Activated CD4-positive, alpha-beta T cell treated with anti-CD3 and anti-CD28 coated beads, Interleukin-2, amount 50 U/mL, for 1 hour (primary cell): Measurements from ENCODE around the gene TFCP2L1.
"Not testable (repeated sequence)": the region's sequence is repeated elsewhere in the genome, so short reads cannot be mapped to it uniquely, and the experiment has no call there.

Experiments used
- DNase-seq: peaks from one replicate; pipeline ENCODE4 v3.0.0-alpha.2; 2020

The TFCP2L1 gene

DNA sequence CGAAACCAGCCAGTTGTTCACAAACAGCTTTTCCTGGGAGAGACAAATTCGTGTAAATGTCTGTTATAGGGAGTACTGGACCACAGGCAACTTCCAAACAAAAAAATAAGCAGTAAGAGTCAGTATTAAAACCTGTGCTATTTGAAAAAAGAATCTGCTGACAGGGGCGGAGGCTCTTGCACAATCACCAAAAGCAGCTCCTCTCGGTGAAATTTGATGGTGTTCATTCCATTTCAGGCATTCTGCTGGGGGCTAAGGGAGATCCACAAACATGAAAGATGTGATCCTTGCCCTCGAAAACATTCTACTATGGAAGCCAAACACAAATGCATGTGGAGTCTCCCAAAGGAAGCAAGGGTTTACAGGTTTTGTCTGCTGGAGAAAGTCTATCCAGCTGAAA lies 45.0 kb downstream of the TFCP2L1 start:
- DNase-seq = no peak

DNA sequence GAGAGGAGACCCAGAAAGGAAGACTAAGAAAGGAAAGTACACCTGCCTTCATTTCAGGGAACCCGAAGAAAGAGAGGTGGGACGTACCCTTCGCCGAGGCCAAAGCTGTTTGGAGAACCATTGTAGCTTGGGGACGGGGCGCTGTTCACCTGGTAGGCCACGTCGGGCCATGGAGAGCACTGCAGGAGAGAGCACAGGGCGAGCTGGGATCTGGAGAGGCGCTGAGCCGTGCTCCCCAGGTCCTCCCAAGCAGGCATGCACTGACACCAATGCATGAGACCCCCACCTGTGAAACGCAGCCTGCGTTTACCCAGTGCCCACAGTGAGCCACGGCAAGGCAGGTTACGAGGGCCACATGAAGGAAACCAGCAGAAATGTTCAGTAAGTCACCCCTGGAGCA lies 45.5 kb downstream of the TFCP2L1 start:
- DNase-seq = no peak

DNA sequence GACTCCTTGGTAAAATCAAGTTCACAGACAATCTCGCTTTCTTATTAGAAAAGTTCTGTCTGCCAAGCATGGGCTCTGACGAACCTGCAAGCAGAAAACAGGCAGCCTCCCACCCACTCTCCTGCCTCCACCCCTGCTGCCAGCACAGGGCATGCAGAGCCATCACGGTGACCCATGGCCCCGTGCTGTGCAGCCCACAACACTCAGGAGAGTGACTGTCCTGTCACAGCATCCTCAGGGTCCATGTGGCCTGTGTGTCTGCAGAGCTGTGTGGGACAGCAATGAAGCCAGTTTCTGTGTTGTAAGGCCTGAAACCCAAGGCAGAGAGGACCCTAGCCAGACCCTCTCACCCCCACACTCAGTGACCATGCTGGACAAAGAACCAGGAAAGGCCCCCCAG lies 46.2 kb downstream of the TFCP2L1 start:
- DNase-seq = no peak

DNA sequence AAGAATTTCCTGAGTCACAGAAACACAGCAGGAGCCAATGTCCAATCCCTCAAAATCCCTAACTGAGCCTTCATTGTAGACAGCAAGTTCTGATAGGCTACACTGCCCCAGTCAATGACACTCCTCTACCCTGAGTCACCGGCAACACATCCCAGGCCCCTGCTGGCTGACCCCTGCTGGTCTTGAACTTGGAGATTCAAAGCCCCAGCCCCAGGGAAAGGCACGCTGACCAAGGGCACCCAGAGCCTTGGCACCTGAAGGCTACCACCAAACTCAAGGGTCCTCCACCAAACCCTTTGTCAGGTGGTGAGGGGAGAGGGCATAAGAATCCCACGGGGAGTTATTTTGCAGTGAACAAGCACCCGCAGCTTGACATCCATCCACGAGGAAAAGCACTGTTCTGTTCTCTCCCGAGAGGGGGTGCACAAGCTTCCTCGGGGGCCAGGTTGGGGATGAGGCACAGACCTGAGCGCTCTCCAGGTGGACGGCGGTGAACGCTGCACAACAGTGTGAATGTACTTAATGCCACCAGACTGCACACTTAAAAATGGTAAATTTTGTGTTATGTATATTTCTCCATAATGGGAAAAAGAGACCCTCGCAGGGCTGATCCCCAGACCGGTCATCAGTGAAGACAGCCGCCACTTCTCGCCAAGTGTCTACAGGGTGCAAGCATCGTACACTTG lies 46.9 kb downstream of the TFCP2L1 start:
- DNase-seq = no peak

DNA sequence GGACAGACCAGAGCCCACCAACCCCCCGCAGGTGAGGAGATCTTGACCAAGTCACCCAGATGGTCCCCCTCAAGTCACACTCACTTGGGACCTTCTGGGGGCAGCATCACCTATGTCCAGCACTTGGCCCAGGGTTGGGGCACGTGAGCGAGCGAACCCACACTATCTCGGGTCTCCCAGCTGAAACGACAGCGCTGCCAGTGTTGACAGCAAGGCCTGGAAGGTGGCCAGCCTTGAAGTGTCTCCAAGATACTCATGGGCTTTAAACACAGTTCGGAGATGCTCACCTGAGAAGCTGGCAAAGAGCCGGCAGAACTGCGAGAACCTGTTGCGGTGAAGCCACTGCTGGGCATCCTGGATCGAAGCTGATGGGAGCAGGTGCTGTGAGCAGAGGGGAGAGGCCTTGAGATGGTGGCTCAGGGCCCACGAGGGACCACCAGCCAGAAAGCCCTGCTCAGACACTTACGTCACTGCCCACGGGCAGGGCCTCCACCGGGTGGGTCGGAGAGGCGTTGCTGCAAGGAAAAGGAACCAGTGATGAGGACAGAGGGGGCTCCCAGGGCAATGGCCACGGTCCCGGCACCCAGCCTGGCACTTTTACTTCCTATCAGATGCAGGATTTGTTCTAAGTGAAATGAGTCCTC lies 47.5 kb downstream of the TFCP2L1 start:
- no peak for DNase-seq

DNA sequence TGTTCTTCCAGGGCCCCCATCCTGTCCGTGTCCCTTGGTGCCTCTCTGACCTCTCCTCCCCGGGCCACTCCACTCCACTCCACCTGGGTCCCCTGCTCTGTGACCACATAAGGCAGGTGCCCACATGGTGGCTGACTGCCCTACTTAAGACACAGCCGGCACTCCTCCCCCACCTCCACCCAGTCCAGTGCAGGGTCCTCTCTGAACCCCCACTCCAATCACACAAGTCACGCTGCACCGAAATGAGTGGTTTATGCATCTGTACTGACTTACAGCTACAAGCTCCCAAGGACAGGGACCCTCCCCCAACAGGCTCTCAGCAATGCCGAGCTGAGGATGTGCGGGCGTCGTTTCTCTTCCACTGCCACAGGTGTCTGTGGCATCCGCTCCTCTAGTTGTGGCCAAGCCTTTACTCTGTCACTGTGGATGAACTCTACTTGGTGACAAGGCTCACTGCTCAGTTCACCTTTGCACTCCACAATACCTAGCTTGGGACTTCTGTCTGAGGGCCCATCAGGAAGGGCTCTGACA lies 48.3 kb downstream of the TFCP2L1 start:
- DNase-seq = no peak

DNA sequence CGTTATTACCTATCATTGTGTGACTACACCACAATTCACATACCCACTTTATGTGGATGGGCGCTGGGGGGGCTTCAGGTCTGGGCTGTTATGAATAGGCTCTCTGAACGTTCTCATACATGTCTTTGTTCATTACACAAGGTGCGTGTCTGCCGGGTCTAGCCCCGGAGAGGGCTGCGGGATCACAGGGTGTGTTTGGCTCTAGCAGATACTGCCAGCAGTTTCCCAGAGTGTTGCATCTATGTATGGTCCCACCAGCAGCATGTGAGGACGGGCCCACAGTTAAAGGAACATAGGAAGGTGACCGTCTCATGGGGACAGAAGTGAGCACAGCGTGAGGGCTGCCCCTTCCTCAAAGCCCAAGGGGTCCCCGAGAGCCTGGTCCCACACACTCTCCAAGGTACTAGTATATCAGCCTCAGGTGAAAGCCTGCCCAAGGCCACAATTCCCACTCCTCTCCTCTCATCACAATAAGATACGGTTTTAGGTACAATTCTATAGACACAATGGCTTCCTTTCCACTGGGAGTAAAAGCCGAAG lies 48.8 kb downstream of the TFCP2L1 start:
- no peak for DNase-seq

DNA sequence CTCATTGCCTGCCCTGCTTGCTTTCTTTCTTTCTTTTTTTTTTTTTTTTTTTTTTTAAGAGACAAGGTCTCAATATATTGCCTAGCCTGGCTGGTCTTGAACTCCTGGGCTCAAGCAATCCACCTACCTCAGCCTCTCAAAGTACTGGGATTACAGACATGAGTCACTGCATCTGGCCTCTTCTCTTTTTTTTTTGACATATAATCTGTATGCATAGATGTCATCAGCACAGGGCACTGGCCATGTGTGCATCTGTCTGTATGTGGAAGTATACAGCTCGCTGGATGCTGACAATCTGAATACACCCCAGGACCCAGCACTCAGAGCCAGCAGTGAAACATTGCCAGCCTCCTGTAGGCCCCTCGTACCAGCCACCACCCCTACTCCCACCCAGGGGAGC lies 49.5 kb downstream of the TFCP2L1 start:
- no peak for DNase-seq

DNA sequence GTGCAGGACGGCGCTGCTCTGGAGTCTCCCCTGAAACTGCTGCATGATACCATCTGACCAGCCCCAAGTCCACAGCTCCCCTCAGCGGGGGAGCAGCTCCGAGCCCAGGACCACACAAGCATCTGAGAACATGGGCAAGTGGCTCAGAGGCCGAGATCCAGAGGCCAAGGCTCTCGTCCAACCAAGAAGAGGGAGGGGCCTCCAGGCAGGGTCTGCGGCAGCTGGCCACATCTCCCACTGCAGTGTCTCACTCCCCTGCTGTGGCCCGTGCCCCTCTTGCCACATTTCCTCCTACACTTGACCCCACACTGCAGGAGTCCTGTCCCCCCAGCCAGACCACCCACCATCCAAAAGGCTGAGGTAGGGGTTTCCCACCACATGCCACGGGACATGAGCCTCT lies 50.2 kb downstream of the TFCP2L1 start:
- DNase-seq = no peak

DNA sequence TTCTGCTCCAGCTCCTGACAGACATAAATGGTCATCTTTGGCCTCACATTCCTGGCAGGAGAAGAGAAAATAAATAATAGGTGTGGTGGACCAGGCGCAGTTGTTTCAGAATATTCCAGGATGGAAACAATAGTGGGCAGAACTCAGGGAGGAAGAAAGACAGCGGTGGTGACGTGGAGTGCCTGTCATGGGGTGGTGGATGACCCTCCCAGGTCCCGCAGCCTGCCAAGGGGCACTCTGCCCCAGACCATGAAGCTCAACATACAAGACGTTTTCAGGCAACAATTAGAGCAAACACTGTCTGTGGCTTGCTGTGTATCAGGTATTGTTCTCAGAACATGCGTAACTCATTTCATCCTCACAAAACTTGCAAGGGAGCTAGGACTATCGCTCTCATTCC lies 50.9 kb downstream of the TFCP2L1 start:
- DNase-seq = no peak

DNA sequence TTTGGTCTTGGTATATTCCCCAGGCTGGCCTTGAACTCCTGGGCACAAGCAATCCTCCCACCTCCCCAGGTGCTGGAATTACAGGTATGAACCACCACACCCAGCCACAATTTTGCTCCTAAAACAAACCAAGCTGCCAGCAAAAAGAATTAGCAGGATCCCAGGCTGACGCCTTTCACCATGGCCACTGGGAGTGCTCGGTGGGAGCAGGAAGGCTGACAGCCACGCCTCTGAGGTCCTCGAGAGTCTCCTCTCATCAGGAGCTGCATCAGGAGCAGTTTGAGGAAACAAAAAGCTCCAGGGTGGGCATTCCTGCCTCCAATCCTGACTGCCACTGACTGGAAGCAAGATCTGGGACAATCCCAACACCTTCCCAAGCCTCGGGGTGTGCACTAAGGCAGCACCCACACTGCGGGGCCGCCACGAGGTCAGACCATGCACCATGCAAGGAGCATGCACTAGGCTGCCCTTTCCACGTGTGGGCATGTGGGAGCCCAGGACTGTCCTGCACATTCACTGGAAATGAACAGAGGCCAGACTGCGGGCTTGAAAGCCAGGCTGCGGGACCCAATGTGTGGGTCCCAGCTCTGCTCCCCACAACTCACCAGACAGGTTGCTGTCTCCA lies 51.4 kb downstream of the TFCP2L1 start:
- DNase-seq = no peak

DNA sequence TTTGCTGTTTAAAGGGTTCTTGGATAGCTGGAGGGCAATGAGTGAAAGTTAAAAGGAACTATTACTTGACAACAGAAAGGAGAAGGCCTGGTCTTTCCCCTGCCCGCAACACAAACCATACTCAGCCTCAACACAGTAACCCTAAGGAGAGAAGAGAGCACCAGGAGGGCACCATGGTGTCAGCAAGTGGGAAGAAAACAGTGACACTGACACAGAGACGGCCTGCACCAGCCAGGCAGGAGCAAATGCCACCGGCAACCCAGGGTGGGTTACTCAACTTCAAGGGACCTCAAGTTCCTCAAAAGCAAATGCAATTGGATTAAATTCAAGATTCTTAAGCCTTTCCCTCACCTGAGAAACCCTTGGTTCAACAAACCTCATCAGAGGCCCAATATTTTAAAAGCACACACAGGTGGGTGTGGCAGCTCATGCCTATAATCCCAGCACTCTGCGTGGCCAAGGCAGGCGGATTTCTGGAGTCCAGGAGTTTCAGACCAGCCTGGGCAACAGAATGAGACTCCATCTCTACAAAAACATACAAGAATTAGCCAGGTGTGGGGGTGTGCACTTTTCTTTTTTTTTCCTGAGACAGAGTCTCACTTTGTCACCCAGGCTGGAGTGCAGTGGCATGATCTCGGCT lies 52.3 kb downstream of the TFCP2L1 start:
- DNase-seq = no peak

DNA sequence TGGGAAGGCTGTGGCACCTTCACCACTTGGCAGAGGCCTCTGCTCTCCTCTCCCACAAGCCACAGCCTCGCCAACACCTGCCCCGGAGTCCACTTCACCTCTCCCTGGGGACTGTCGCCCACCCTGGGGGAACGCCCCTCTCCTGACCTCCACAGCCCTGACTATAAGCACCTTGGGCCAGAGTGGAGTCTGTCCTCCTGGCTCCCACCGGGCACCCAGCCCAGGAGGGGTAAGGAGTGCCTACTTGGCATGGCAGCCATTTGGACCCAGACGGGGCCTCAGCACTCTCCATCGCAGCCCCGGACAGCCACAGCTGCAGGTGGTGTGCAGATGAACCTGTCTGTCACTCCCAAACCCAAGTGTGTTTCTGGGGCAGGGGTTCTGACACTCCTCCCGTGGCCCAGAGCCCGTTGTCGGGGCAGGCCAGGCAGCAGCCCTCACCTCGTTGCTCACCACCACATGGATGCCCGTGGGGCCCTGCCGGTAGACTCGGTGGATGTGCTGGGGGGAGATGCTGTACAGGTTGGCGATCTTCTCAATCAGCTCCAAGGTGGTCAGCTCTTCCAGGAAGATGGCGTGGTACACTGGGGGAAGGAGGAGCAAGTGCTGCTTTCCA lies 53.5 kb downstream of the TFCP2L1 start:
- no peak for DNase-seq

DNA sequence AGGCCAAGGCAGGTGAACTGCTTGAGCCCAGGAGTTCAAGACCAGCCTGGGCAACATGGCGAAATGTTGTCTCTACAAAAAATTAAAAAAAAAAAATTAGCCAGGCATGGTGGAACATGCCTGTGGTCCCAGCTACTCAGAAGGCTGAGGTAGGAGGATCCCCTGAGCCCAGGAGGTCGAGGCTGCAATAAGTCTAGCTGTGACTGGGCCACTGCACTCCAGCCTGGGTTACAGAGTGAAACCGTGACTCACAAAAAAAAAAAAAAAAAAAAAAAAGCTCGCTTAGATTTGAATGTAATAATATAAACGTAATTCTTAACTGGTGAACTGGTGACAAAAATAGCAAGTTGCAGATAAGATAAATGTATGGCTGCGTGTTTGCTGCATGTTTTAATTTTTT lies 56.5 kb downstream of the TFCP2L1 start:
- no peak for DNase-seq

DNA sequence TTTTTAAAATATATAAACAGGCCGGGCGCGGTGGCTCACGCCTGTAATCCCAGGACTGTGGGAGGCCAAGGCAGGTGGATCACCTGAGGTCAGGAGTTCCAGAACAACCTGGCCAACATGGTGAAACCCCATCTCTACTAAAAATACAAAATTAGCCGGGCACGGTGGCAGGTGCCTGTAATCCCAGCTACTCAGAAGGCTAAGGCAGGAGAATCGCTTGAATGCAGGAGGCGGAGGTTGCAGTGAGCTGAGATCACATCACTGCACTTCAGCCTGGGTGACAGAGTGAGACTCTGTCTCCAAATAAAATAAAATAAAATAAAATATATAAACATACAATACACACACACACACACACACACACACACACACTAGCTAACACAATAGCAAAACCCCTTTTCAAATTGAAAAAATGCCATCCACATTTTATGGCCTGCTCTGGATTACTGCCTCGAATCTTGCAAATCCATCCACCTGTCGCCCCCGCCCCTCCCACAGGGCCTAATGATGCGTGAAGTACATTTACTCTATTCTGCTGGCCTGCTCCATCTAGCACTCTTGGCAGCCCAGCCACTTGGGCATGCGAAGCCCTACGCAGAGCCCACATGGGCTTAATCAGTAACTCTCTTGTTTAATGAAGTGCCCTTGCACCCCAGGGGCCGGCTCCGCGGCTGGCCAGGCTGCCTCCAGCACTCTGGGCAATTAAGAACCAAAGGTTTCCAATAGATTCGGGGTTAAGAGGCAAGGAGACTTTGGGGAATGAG lies 57.4 kb downstream of the TFCP2L1 start:
- DNase-seq = not testable (repeated sequence)

DNA sequence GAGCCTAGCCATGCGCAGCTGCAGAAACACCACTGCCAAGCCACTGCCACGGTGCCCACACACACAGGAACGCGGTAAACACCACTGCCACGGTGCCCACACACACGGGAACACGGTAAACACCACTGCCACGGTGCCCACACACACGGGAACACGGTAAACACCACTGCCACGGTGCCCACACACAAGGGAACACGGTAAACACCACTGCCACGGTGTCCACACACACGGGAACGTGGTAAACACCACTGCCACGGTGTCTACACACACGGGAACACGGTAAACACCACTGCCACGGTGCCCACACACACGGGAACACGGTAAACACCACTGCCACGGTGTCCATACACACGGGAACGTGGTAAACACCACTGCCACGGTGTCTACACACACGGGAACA lies 59.3 kb downstream of the TFCP2L1 start:
- DNase-seq = not testable (repeated sequence)

DNA sequence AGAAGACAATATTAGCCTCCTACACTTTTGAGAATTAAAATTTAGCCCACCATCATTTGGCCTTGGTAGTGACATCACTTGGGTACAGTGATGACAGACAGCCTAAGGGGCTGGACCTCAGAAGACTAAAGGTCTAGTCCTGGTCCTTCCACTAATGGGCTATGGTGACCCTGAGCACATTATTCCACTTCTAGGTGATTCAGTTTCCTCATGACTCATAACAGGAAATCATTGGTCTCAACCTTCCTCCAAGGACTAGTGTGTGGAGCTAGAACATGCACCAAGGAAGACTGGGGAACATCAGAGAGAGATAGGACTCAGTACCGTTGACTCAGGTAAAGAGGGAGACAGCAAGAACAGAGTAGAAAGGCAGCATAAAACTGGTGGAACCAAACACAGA lies 64.0 kb downstream of the TFCP2L1 start:
- DNase-seq = no peak

DNA sequence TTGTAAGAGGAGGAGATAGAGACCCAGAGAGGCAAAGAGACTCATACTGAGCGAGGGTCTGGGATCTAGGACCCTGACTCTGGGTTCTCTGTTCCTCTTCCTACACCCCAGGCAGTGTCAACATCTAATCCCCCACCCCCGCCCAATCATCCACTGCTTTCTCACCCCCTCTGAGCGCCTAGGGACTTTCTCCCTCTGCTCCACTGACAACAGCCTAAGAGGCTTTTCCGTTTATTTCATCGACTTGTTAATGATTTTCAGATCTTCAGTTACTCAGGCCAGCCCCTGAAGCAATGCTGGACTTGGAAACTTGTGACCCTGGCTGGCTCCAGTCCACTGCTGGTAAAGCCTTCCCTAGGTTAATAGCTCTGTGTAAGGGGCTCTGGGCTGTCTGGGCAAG lies 65.1 kb downstream of the TFCP2L1 start:
- no peak for DNase-seq

DNA sequence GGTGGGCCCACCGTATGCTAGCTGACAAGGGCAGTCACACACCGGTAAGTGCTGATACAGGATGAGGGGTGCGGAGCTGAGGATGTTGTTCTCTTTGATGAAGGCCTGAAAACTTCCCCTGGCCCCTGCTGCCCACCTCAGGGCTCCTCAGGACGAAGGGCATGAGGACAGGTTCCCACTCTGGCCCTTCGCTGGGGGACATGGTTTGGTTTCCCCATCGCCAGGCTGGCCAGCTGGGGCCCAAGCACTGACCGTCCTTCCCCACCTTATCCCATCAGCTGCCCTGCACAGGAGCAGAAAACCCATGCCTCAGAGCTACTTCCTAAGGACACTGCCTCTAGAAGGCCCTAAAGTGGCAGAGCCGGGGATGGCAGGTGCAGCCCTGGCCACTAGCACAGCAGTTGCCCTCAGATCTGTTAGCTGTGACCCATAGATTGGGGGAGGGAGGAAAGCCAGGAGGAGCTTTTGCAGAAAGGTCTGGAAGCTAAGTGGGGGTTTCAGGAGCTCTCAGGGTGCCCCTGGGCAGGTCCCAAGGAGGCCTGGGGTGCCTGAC lies 66.5 kb downstream of the TFCP2L1 start:
- DNase-seq = no peak

DNA sequence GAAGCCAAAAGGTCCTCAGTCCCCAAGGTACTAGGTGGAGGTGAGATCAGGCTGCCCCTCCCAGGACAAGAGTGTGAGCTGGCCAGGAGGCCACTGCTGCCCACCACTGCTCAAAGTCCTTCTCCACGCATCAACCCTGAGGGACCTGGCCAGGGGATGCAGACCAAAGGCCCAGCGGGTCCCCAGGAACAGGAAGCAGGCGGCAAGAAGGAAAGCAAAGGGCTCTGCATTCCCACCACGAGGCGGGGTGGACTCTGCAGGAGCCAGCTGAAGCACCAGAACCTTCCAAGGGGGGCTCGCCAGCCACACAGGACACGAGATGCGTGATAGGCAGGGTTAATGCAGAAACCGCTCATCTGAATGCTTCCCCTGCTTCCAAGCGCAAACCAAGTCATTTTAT lies 67.4 kb downstream of the TFCP2L1 start:
- no peak for DNase-seq

DNA sequence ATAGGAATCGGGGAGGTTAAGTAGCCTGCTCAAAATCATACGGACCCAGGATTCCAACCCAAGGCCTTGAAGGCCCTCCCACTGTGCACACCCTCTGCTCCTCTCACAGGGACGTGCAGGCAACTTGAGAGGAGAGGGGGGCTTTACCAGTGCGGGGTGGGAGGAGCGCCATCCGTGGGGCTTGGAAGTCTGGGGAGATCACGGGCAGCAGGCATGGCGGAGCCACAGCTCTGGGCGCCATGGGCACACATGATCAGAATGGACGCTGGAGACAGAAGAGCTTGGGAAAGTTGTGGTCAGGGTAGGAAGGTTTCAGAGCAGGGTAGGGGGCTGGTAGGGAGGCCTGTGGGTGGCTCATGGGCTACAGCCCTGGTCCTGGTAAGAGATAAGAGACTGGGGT lies 70.7 kb downstream of the TFCP2L1 start:
- no peak for DNase-seq

DNA sequence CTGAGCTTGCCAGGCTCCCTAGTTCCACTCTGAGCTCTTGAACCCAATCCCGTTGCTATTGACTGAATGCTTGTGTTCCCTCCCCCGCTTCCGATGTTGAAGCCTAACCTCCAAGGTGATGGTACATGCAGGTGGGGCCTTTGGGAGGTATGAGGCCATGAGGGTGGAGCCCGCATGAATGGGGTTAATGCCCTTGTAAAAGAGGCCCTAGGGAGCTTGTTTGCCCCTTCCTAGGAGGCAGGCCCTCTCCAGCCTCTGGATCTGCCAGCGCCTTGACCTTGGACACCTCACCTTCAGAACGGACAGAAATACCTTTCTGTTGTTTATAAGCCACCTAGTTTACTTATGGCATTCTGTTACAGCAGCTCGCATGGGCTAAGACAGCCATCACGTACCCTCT lies 71.6 kb downstream of the TFCP2L1 start:
- no peak for DNase-seq
